LNCAP (cell line): ENCODE data around the gene SCAF8.

Source experiments
- CTCF ChIP-seq: fragments of 450-650 bp; IDR thresholded peaks from 2 replicates; pipeline ENCODE4 v1.5.1; 2017; ENCODE audit warnings: mild to moderate bottlenecking

SCAF8 gene

DNA sequence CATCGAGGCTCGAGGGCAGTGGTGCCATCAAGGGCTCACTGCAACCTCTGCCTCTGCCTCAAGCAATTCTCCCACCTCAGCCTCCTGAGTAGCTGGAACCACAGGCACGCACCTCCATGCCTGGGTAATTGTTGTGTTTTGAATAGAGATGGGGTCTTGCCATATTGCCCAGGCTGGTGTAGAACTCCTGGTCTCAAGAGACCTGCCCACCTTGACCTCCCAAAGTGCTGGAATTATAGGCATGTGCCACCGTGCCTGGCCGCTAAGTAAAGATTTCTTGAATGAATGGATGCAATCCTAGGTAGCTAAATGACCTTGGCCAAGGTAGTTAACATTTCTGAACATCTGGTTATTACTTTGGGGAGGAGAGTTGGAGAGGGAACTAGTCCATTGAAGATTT is 7.4 kb downstream of the SCAF8 start:
- no peak for TF ChIP-seq CTCF

GRCh38 chr6:154742891-154743290 is 9.7 kb downstream of the SCAF8 start:
- TF ChIP-seq CTCF: no peak

- TF ChIP-seq CTCF: no peak
These were observed 12.0 kb downstream of the SCAF8 start for GRCh38 chr6:154745243-154745642.

DNA sequence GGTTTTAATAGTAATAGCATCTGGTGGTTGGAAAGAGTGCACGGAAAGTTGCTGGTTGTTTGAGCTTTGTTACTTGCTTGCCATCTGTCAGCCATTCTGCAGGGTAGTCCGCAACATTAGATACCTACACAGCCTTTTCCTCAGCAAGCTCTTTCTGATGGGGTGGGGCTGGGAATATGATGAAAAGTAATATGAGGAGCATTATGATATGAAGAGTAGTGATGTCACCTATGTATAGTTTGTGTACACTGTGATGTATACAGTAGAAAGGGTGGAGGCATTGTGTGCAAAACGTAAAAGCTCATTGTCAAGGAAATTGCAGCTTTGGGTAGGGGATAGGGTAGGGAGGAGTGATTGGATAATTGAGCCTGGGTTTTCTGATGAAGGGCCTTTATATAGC is 16.1 kb downstream of the SCAF8 start:
- no peak for TF ChIP-seq CTCF

DNA sequence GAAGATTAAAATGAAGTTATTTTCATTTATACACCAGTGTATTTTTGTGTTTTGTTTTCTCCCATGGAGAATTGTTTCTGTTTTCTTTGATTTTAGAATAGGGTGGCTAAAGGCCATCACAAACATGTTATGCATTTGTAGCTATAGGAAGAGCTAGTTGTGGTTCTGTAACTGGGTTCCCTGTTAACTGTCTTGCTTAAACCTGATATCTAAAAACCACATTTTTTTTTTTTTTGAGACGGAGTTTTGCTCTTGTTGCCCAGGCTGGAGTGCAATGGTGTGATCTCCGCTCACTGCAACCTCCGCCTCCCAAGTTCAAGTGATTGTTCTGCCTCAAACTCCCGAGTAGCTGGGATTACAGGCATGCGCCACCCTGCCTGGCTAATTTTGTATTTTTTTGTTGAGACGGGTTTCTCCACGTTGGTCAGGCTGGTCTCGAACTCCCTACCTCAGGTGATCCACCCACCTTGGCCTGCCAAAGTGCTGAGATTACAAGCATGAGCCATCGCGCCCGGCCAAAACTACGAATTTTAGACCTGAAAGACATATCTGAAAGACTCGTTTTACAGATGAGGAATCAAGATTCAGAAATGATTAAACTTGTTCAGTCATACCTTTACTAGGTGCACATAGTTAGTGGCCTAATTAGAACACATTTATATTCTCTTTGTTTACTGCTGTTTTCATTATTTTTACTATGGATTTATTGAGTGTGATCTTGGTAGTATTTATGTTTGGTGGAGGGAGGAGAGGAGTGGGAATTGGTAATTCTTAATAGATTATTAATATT is 18.0 kb downstream of the SCAF8 start:
- no peak for TF ChIP-seq CTCF

DNA sequence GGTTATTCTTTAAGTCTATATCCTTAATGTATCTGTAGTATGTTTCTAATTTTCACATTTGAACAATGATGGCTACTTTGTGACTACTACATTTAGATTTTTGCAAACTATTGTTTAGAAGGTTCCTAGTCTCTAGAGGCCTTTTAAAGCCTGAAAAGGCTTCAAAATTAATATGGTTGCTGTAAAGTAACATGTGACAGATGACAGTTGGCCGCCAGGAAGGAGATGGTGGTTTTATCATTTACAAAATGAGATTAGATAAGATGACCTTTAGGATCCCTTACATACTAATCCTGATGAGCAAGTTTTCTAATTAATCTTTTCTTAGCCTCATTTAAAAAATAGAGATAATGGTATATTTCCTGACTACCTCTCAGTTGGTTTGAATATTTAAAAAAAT is 18.8 kb downstream of the SCAF8 start:
- TF ChIP-seq CTCF: no peak

- TF ChIP-seq CTCF: no peak
These were observed 20.9 kb downstream of the SCAF8 start for GRCh38 chr6:154754152-154754551.
